ENCODE measurements around the gene ANKFN1. TPM values are rescaled to one million over a fixed set of nuclear protein-coding genes. Genes with fewer than 3 reads are reported as not detected.

The ANKFN1 gene
- total and polyA plus RNA-seq, 2 of the 13 experiments (the other 11 are each of a cell fraction or from before 2014, with no cell fraction given) = not detected

DNA sequence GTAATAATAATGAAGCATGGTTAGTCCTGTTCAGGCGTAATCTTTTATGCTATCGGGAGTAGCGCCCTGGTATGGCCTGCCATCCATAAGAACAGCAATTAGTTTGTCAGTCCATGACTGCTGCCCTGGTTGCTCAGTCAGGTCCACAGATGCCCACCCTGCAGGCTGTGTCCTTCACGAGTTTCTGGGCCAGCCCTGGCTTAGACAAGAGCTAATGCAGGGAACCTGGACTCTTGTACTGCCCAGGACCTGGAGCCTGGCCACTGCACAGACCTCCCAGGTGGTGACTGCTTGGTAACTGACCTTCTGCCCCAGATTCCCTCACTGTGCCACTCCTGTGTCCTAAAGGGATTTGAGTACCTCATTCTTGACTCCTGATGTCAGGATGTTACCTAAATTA, 279.2 kb downstream of the ANKFN1 start:
- no peaks in the 10 kb centered on the region for H3K79me2 ChIP-seq (ENCODE audit: insufficient read depth, low read length)
- POLR2A ChIA-PET = no interaction called here
- H3K4me3 ChIP-seq (replicated peaks in 1 of 3; ENCODE audit: insufficient read depth in 1 of 3, low read depth in 2 of 3, low read length in 3 of 3) = no peak overlapping the region
- H3K27me3 ChIP-seq (ENCODE audit: control insufficient read depth in 1 of 2, insufficient read depth in 2 of 2, low read length in 2 of 2) = 0 out of 5 replicates have a peak, but pooled peaks cover 0 to 7% of the 10 kb centered on the region in 2 experiments
- FAIRE-seq = no peak
- H3K36me3 ChIP-seq (replicated peaks in 1 of 2; ENCODE audit: control insufficient read depth in 1 of 2, insufficient read depth in 2 of 2, low read length in 2 of 2) = no peaks in the 10 kb centered on the region
- 67% methylated on average over 4 of the region's 4 CpGs for WGBS (ENCODE audit: low lambda C conversion rate)
- no peak overlapping the region for H3K9ac ChIP-seq (ENCODE audit: insufficient read depth, low read depth, low read length)
- CTCF ChIA-PET (ENCODE audit: low intra/inter-chr PET ratio, low total read pairs) = no interaction called here
- no peak overlapping the region for H3K27ac ChIP-seq (ENCODE audit: extremely low read length, insufficient read depth, low read length)
- ATAC-seq = no peak
- TF ChIP-seq ZFX (CRISPR knock-in tag; IDR thresholded peaks at IDR 0.05; ENCODE audit: low read depth) (no peak), ZNF142 (CRISPR knock-in tag; IDR thresholded peaks at IDR 0.05) (no peak), ZBTB20 (CRISPR knock-in tag; IDR thresholded peaks at IDR 0.05; ENCODE audit: borderline replicate concordance, low read depth) (no peak), TEAD3 (CRISPR knock-in tag; optimal IDR thresholded peaks at IDR 0.05; ENCODE audit: borderline replicate concordance) (no peak), ZBTB8A (CRISPR knock-in tag; IDR thresholded peaks at IDR 0.05; ENCODE audit: borderline replicate concordance, low read depth) (no peak), BRCA1 (CRISPR knock-in tag; IDR thresholded peaks at IDR 0.05) (no peak), ZNF644 (CRISPR knock-in tag; IDR thresholded peaks at IDR 0.05; ENCODE audit: low read depth) (no peak), JUN (CRISPR knock-in tag; IDR thresholded peaks at IDR 0.05) (no peak), ZNF460 (CRISPR knock-in tag; IDR thresholded peaks at IDR 0.05; ENCODE audit: borderline replicate concordance) (no peak), GABPB1 (CRISPR knock-in tag; IDR thresholded peaks at IDR 0.05) (no peak), CENPBD1 (CRISPR knock-in tag; IDR thresholded peaks at IDR 0.05; ENCODE audit: borderline replicate concordance, low read depth) (no peak), ERF (CRISPR knock-in tag; IDR thresholded peaks at IDR 0.05) (no peak), ZBTB38 (CRISPR knock-in tag; IDR thresholded peaks at IDR 0.05) (no peak)
- TF ChIP-seq, protein P1, sequence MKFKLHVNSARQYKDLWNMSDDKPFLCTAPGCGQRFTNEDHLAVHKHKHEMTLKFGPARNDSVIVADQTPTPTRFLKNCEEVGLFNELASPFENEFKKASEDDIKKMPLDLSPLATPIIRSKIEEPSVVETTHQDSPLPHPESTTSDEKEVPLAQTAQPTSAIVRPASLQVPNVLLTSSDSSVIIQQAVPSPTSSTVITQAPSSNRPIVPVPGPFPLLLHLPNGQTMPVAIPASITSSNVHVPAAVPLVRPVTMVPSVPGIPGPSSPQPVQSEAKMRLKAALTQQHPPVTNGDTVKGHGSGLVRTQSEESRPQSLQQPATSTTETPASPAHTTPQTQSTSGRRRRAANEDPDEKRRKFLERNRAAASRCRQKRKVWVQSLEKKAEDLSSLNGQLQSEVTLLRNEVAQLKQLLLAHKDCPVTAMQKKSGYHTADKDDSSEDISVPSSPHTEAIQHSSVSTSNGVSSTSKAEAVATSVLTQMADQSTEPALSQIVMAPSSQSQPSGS (CRISPR knock-in tag; IDR thresholded peaks at IDR 0.05) = no peak
- TF ChIP-seq, protein P2, sequence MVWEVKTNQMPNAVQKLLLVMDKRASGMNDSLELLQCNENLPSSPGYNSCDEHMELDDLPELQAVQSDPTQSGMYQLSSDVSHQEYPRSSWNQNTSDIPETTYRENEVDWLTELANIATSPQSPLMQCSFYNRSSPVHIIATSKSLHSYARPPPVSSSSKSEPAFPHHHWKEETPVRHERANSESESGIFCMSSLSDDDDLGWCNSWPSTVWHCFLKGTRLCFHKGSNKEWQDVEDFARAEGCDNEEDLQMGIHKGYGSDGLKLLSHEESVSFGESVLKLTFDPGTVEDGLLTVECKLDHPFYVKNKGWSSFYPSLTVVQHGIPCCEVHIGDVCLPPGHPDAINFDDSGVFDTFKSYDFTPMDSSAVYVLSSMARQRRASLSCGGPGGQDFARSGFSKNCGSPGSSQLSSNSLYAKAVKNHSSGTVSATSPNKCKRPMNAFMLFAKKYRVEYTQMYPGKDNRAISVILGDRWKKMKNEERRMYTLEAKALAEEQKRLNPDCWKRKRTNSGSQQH (CRISPR knock-in tag; IDR thresholded peaks at IDR 0.05; ENCODE audit: low read depth) = no peak
- H3K9me3 ChIP-seq (ENCODE audit: low read length) = no peaks in the 10 kb centered on the region
- BruUV-seq (replicated peaks) = no TSS peak
- in situ Hi-C loops (cut with HindIII; ENCODE audit: extremely low pct_ligation_motif_present, low pct_unique_long_range_greater_than_20kb) = no loop called here
- H2AFZ ChIP-seq (ENCODE audit: low read length) = no peak overlapping the region
- no peaks in the 10 kb centered on the region for H4K20me1 ChIP-seq (ENCODE audit: insufficient read depth, low read length)
- no peak for DNase-seq (ENCODE audit: low spot score)
- no peak overlapping the region for H3K4me2 ChIP-seq (ENCODE audit: low read depth, low read length)
- intact Hi-C loops (cut with micrococcal nuclease; ENCODE audit: unreplicated experiment) = no loop called here
- H3K4me1 ChIP-seq (ENCODE audit: insufficient read depth, low read length) = no peaks in the 10 kb centered on the region

Measured in HepG2 (cell line).